ENCODE measurements around the gene PTGDS.

The PTGDS gene

GRCh38 chr9:136951541-136952320 is 25.6 kb upstream of the PTGDS start, which contains the start of gene LCN12:
Gene LCN12, plus strand, starts transcription at chr9:136952273. Its CDS starts 55 bp downstream, at chr9:136952328.
- TF ChIP-seq PAX5 (IDR thresholded peaks at IDR 0.05; ENCODE audit: insufficient read depth, low read length, severe bottlenecking), result no peak
- no peak for TF ChIP-seq TAF1 (IDR thresholded peaks at IDR 0.05; ENCODE audit: low read depth, low read length)
- TF ChIP-seq POLR2AphosphoS5 (IDR thresholded peaks at IDR 0.05; ENCODE audit: low read depth, low read length), result no peak
- no peak for TF ChIP-seq POU2F2 (IDR thresholded peaks at IDR 0.05; ENCODE audit: low read depth, low read length)
- no peak for DNase-seq (ENCODE audit: insufficient read length, low spot score)
- FAIRE-seq, result no peak

GRCh38 chr9:136952321-136952850 is 24.9 kb upstream of the PTGDS start:
- FAIRE-seq (no peak), DNase-seq (ENCODE audit: insufficient read length, low spot score) (no peak)

GRCh38 chr9:136952876-136953770 is 24.2 kb upstream of the PTGDS start:
- TF ChIP-seq TAF1 (IDR thresholded peaks at IDR 0.05; ENCODE audit: low read depth, low read length) (no peak), POLR2A (IDR thresholded peaks at IDR 0.05; ENCODE audit: low read depth, low read length) (no peak), POU2F2 (IDR thresholded peaks at IDR 0.05; ENCODE audit: low read depth, low read length) (no peak), POLR2AphosphoS5 (IDR thresholded peaks at IDR 0.05; ENCODE audit: low read depth, low read length) (no peak), PAX5 (IDR thresholded peaks at IDR 0.05; ENCODE audit: insufficient read depth, low read length, severe bottlenecking) (no peak), SPI1 (IDR thresholded peaks at IDR 0.05; ENCODE audit: low read depth, low read length) (no peak)
- no peak for FAIRE-seq
- DNase-seq (ENCODE audit: insufficient read length, low spot score), result no peak

More at GRCh38 chr9:136952321-136952850, 24.9 kb upstream of the PTGDS start:
- TF ChIP-seq POLR2AphosphoS5 (IDR thresholded peaks at IDR 0.05; ENCODE audit: low read depth, low read length) (no peak), POU2F2 (IDR thresholded peaks at IDR 0.05; ENCODE audit: low read depth, low read length) (no peak), SPI1 (IDR thresholded peaks at IDR 0.05; ENCODE audit: low read depth, low read length) (no peak), POLR2A (IDR thresholded peaks at IDR 0.05; ENCODE audit: low read depth, low read length) (no peak), PAX5 (IDR thresholded peaks at IDR 0.05; ENCODE audit: insufficient read depth, low read length, severe bottlenecking) (no peak), TAF1 (IDR thresholded peaks at IDR 0.05; ENCODE audit: low read depth, low read length) (no peak)

- no peak for TF ChIP-seq POU2F2 (IDR thresholded peaks at IDR 0.05; ENCODE audit: low read depth, low read length)
- TF ChIP-seq POLR2AphosphoS5 (IDR thresholded peaks at IDR 0.05; ENCODE audit: low read depth, low read length), result no peak
- FAIRE-seq (no peak), DNase-seq (ENCODE audit: insufficient read length, low spot score) (no peak)
Measured at GRCh38 chr9:136953771-136954269, 23.5 kb upstream of the PTGDS start.

GRCh38 chr9:136954270-136955083 is 22.8 kb upstream of the PTGDS start:
- FAIRE-seq (no peak), DNase-seq (ENCODE audit: insufficient read length, low spot score) (no peak)
- TF ChIP-seq PAX5 (IDR thresholded peaks at IDR 0.05; ENCODE audit: insufficient read depth, low read length, severe bottlenecking) (no peak), POLR2AphosphoS5 (IDR thresholded peaks at IDR 0.05; ENCODE audit: low read depth, low read length) (no peak), POU2F2 (IDR thresholded peaks at IDR 0.05; ENCODE audit: low read depth, low read length) (no peak), TAF1 (IDR thresholded peaks at IDR 0.05; ENCODE audit: low read depth, low read length) (no peak), POLR2A (IDR thresholded peaks at IDR 0.05; ENCODE audit: low read depth, low read length) (no peak), SPI1 (IDR thresholded peaks at IDR 0.05; ENCODE audit: low read depth, low read length) (no peak)

GRCh38 chr9:136955202-136955942 is 21.9 kb upstream of the PTGDS start:
- FAIRE-seq (no peak), DNase-seq (ENCODE audit: insufficient read length, low spot score) (no peak)
- no peak for TF ChIP-seq TAF1 (IDR thresholded peaks at IDR 0.05; ENCODE audit: low read depth, low read length)
- TF ChIP-seq PAX5 (IDR thresholded peaks at IDR 0.05; ENCODE audit: insufficient read depth, low read length, severe bottlenecking), result no peak
- TF ChIP-seq POLR2A (IDR thresholded peaks at IDR 0.05; ENCODE audit: low read depth, low read length), result no peak
- TF ChIP-seq POU2F2 (IDR thresholded peaks at IDR 0.05; ENCODE audit: low read depth, low read length), result no peak
- TF ChIP-seq SPI1 (IDR thresholded peaks at IDR 0.05; ENCODE audit: low read depth, low read length), result no peak
- TF ChIP-seq POLR2AphosphoS5 (IDR thresholded peaks at IDR 0.05; ENCODE audit: low read depth, low read length), result no peak

GRCh38 chr9:136955943-136956335 is 21.4 kb upstream of the PTGDS start:
- TF ChIP-seq POU2F2 (IDR thresholded peaks at IDR 0.05; ENCODE audit: low read depth, low read length), result no peak
- no peak for DNase-seq (ENCODE audit: insufficient read length, low spot score)
- FAIRE-seq, result no peak

GRCh38 chr9:136956604-136957003 is 20.7 kb upstream of the PTGDS start:
- DNase-seq (ENCODE audit: insufficient read length, low spot score), result no peak
- no peak for FAIRE-seq
- TF ChIP-seq TAF1 (IDR thresholded peaks at IDR 0.05; ENCODE audit: low read depth, low read length), result no peak

- no peak for TF ChIP-seq PAX5 (IDR thresholded peaks at IDR 0.05; ENCODE audit: insufficient read depth, low read length, severe bottlenecking)
- no peak for TF ChIP-seq SPI1 (IDR thresholded peaks at IDR 0.05; ENCODE audit: low read depth, low read length)
- TF ChIP-seq POLR2A (IDR thresholded peaks at IDR 0.05; ENCODE audit: low read depth, low read length), result no peak
- TF ChIP-seq POU2F2 (IDR thresholded peaks at IDR 0.05; ENCODE audit: low read depth, low read length), result no peak
- no peak for TF ChIP-seq TAF1 (IDR thresholded peaks at IDR 0.05; ENCODE audit: low read depth, low read length)
- no peak for TF ChIP-seq POLR2AphosphoS5 (IDR thresholded peaks at IDR 0.05; ENCODE audit: low read depth, low read length)
- FAIRE-seq, result no peak
- no peak for DNase-seq (ENCODE audit: insufficient read length, low spot score)
Measured at GRCh38 chr9:136957461-136957860, 19.8 kb upstream of the PTGDS start.

Measured in GM12891 (cell line).